Chondrocyte (in vitro differentiated cells): ENCODE data around the gene TUBA4A. TPM values are rescaled to one million over a fixed set of nuclear protein-coding genes. Genes with fewer than 3 reads are reported as not detected.

Experiments
- DNase-seq: peaks from one replicate; pipeline ENCODE4 v3.0.0; 2021; ENCODE audit warnings: mixed read lengths, low spot score
- H3K27ac Mint-ChIP-seq: one replicate; pipeline ENCODE4 v1.8.0; 2021; ENCODE audit warnings: mild to moderate bottlenecking, moderate library complexity, mixed read lengths; ENCODE audit not compliant: unreplicated experiment
- H3K27me3 Mint-ChIP-seq: 2 replicates; pipeline ENCODE4 v1.8.0; 2021; ENCODE audit warnings: low read depth, mixed read lengths
- H3K36me3 Mint-ChIP-seq: 2 replicates; pipeline ENCODE4 v1.8.0; 2021; ENCODE audit warnings: low read depth, mixed read lengths
- H3K4me1 Mint-ChIP-seq: 2 replicates; pipeline ENCODE4 v1.8.0; 2021; ENCODE audit warnings: low read depth, mild to moderate bottlenecking, mixed read lengths
- H3K4me3 Mint-ChIP-seq: one replicate; pipeline ENCODE4 v1.8.0; 2021; ENCODE audit warnings: mild to moderate bottlenecking, moderate library complexity, mixed read lengths; ENCODE audit not compliant: unreplicated experiment
- H3K9me3 Mint-ChIP-seq: 2 replicates; pipeline ENCODE4 v1.8.0; 2021; ENCODE audit warnings: low read depth, mixed read lengths
- total RNA-seq: library from RNA; stranded (reverse); gene quantifications from 3 replicates; pipeline ENCODE4 v1.2.1, GENCODE V29; 2021
- TF ChIP-seq, protein P1 (sequence below): fragments of 200-600 bp; sonication (generic); IDR thresholded peaks from 2 replicates; pipeline ENCODE4 v1.5.0; 2021; ENCODE audit warnings: antibody characterized with exemption, mild to moderate bottlenecking, moderate library complexity

The TUBA4A gene
- total RNA-seq, 1 donor from 2014 or later: 9.4 TPM

DNA sequence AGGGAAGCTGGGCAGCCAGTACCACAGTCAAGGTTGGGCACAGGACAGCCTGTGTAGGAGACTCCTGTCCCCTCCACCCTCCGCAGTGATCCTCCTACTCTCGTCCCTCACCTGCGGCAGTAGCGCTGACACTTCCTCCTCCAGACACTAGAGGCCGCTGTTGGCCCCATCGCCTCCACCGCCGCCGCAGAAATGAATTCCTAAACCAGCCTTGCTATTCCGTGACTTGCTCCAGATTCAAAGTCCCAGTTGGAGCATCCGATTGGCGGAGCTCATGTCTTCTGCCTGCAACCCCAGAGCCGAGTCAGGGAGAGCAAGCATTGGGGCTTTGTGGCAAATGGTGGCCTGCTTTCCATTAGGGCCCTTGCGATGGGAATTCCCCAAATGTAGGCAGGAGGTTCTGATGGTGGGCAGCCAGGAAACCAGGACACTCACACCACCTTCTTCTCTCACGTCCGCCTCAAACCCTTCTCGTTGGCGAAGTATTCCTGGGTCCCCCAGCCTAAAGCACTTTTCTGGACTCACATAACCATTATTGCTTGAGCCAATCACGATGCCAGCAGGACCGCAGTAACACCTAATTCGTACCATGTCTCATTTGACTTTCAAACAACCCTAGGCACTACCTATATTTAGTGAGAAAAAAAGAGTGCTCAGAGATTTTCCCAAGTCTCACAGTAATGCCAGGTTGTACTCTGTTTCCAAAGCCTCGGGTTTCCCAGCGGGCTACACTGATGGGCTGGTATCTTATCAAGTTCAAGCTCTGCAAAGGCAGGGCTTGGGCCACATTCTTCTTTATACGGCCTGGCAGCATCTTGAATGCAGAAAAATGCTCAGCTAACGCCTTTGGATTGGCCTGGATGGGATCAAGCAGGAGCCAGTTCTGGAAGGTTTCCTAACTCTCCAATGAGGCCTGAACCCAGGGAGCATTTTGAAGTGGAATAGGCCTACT lies 24.3 kb upstream of the TUBA4A start:
- peak overlapping the region; percentile 85 for H3K4me3 Mint-ChIP-seq
- no peaks in the 10 kb centered on the region for H3K27me3 Mint-ChIP-seq
- peaks cover 4% of the 10 kb centered on the region for H3K36me3 Mint-ChIP-seq
- H3K9me3 Mint-ChIP-seq: no peaks in the 10 kb centered on the region
- DNase-seq: peak; percentile 71
- H3K4me1 Mint-ChIP-seq: peaks cover 68% of the 10 kb centered on the region
- TF ChIP-seq, protein P1, sequence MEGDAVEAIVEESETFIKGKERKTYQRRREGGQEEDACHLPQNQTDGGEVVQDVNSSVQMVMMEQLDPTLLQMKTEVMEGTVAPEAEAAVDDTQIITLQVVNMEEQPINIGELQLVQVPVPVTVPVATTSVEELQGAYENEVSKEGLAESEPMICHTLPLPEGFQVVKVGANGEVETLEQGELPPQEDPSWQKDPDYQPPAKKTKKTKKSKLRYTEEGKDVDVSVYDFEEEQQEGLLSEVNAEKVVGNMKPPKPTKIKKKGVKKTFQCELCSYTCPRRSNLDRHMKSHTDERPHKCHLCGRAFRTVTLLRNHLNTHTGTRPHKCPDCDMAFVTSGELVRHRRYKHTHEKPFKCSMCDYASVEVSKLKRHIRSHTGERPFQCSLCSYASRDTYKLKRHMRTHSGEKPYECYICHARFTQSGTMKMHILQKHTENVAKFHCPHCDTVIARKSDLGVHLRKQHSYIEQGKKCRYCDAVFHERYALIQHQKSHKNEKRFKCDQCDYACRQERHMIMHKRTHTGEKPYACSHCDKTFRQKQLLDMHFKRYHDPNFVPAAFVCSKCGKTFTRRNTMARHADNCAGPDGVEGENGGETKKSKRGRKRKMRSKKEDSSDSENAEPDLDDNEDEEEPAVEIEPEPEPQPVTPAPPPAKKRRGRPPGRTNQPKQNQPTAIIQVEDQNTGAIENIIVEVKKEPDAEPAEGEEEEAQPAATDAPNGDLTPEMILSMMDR: peak; percentile 97
- H3K27ac Mint-ChIP-seq: peak overlapping the region; percentile 99

DNA sequence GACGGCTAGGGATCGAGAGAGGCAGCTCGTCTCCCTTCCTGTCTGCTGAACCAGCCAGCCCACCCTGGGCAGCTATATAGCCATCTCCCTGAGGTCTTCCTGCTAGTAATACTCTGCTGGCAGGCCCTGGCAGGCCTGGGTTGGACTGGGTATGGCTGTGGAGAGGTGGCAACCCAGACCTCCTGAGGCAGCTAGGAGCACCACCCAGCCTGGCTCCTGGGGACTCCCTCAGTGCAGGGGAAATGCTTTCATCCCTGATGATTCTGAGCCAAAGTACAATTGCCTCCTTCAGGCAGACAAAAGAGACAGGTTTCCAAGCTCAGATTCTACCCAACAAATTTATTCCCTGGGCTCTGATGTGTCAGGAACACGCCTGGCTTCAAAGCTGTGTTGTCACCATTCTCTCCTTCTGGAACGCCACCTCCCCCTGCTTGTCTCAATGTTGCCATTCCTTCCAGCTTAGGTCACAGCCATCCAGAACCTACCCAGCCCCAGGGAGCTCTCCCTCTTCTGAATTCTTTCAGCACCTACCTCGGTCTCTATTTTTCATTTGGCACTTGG lies 20.7 kb upstream of the TUBA4A start:
- Mint-ChIP-seq H3K27ac (peak overlapping the region; percentile 98), H3K4me3 (peak overlapping the region; percentile 43)
- TF ChIP-seq, protein P1: no peak

DNA sequence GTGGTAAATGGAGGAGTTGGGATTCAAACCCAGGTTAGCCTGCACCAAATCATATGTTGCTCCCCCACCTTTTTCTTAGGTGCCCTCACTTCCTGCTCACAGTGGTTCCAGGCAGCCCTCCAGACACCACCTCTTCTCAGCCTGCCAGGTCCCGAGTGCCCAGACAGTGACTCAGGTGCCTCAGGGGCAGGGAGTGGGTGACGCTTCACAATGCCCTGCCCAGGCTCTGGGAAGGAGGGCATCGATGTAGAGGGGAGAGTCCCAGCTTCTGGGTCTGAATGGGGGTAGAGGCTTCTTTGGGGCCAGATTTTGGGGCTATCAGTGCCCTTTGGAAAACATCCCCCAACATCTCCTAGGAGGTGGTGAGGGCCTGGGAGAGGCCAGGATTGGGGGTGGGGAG lies 20.2 kb upstream of the TUBA4A start:
- DNase-seq: peak; percentile 67
- H3K27me3 Mint-ChIP-seq: no peaks in the 10 kb centered on the region
- H3K27ac Mint-ChIP-seq: peak overlapping the region; percentile 98
- peaks cover 43% of the 10 kb centered on the region for H3K4me1 Mint-ChIP-seq
- H3K36me3 Mint-ChIP-seq: no peaks in the 10 kb centered on the region
- TF ChIP-seq, protein P1: no peak
- no peak overlapping the region for H3K4me3 Mint-ChIP-seq
- H3K9me3 Mint-ChIP-seq: no peaks in the 10 kb centered on the region

More for the DNA sequence above, 20.7 kb upstream of the TUBA4A start:
- peak; percentile 81 for DNase-seq
- no peaks in the 10 kb centered on the region for H3K36me3 Mint-ChIP-seq
- H3K27me3 Mint-ChIP-seq: no peaks in the 10 kb centered on the region
- no peaks in the 10 kb centered on the region for H3K9me3 Mint-ChIP-seq
- H3K4me1 Mint-ChIP-seq: peaks cover 40% of the 10 kb centered on the region

DNA sequence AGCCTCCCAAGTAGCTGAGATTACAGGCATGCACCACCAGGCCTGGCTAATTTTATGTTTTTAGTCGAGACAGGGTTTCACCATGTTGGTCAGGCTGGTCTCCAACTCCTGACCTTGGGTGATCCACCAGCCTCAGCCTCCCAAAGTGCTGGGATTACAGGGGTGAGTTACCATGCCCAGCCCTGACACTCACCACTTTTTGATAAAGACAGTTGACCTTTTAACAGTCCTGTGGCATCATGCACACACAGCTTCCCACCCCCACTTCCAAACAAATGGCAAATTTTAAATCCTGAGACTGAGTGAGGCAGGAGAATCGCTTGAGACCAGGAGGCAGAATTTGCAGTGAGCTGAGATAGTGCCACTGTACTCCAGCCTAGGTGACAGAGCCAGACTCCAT lies 19.3 kb upstream of the TUBA4A start:
- Mint-ChIP-seq H3K4me1 (peaks cover 33% of the 10 kb centered on the region), H3K27me3 (no peaks in the 10 kb centered on the region), H3K36me3 (no peaks in the 10 kb centered on the region), H3K27ac (no peak overlapping the region), H3K4me3 (no peak overlapping the region), H3K9me3 (no peaks in the 10 kb centered on the region)
- TF ChIP-seq, protein P1: no peak
- DNase-seq: peak; percentile 25

DNA sequence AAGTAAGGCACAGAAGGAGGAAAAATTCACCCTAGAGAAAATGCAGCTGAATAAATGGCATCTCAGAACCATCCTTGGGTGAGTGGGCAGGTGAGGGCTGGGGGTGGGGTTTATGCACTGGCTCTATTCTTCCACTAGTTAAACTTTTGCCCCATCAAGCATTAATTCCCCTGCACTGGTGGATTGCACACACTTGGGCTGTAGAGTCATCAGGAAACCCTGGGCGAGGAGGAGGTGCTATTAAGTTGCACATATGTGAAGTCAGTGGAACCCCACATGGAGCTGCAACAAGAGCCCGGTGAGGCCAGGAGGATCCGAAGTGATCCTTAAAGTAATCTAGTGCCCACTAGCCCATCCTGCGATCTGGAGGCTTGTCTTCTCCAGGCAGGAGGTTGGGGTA lies 18.6 kb upstream of the TUBA4A start:
- Mint-ChIP-seq H3K27me3 (no peaks in the 10 kb centered on the region), H3K27ac (no peak overlapping the region), H3K4me1 (peaks cover 27% of the 10 kb centered on the region), H3K36me3 (no peaks in the 10 kb centered on the region), H3K9me3 (no peaks in the 10 kb centered on the region), H3K4me3 (no peak overlapping the region)
- DNase-seq: peak; percentile 37
- TF ChIP-seq, protein P1: no peak
